ENCODE results near the gene DGAT2.

- TF ChIP-seq CTCF (optimal IDR thresholded peaks at IDR 0.05 in 1 of 3, IDR thresholded peaks at IDR 0.05 in 1 of 3, conservative IDR thresholded peaks at IDR 0.05 in 1 of 3; ENCODE audit: extremely low read depth in 1 of 3, insufficient read depth in 2 of 3, low read length in 3 of 3) (no peak), EZH2 (IDR thresholded peaks at IDR 0.05; ENCODE audit: low read length) (no peak)
Observed at GRCh38 chr11:75760710-75761493, 7.7 kb upstream of the DGAT2 start.
